DOHH2 (cell line): ENCODE measurements around the gene ZPBP.

ENCODE experiments used
- H3F3A ChIP-seq: fragments of 200-600 bp; sonication (generic), shearing (Covaris generic); 2 replicates; pipeline ENCODE4 v1.6.0; 2016; ENCODE audit warnings: antibody characterized with exemption, mild to moderate bottlenecking; ENCODE audit not compliant: control insufficient read depth, insufficient read depth
- H3K27ac ChIP-seq: fragments of 200-600 bp; sonication (generic); 2 replicates; pipeline ENCODE4 v1.5.1; 2014; ENCODE audit warnings: low read depth, mild to moderate bottlenecking, low read length, moderate library complexity
- H3K27me3 ChIP-seq: fragments of 200-600 bp; sonication (generic); 2 replicates; pipeline ENCODE4 v1.6.1; 2014; ENCODE audit warnings: mild to moderate bottlenecking, low read length, mixed read lengths; ENCODE audit not compliant: control insufficient read depth
- H3K36me3 ChIP-seq: fragments of 200-600 bp; sonication (generic); 2 replicates; pipeline ENCODE4 v1.6.1; 2014; ENCODE audit warnings: mild to moderate bottlenecking, low read length, moderate library complexity, mixed read lengths; ENCODE audit not compliant: control insufficient read depth
- H3K4me1 ChIP-seq: fragments of 200-600 bp; sonication (generic); 2 replicates; pipeline ENCODE4 v1.6.1; 2014; ENCODE audit warnings: mild to moderate bottlenecking, low read length, mixed read lengths; ENCODE audit not compliant: control insufficient read depth
- H3K4me2 ChIP-seq: fragments of 200-600 bp; sonication (generic); 2 replicates; pipeline ENCODE4 v1.6.0; 2014; ENCODE audit warnings: mild to moderate bottlenecking, low read length, moderate library complexity
- H3K4me3 ChIP-seq: fragments of 200-600 bp; sonication (generic); 2 replicates; pipeline ENCODE4 v1.5.1; 2014; ENCODE audit warnings: mild to moderate bottlenecking, low read length, mixed read lengths
- H3K79me2 ChIP-seq: fragments of 200-600 bp; sonication (generic); 2 replicates; pipeline ENCODE4 v1.6.1; 2014; ENCODE audit warnings: mild to moderate bottlenecking, low read length, mixed read lengths; ENCODE audit not compliant: control insufficient read depth
- H3K9me2 ChIP-seq: fragments of 200-600 bp; sonication (generic); replicated peaks from 2 replicates; pipeline ENCODE4 v1.6.1; 2014; ENCODE audit warnings: mild to moderate bottlenecking, low read length, mixed read lengths; ENCODE audit not compliant: control insufficient read depth
- H3K9me3 ChIP-seq: fragments of 200-600 bp; sonication (generic); 2 replicates; pipeline ENCODE4 v1.6.1; 2014; ENCODE audit warnings: antibody characterized with exemption, low read length, mixed read lengths; ENCODE audit not compliant: control insufficient read depth, insufficient read depth
- H4K20me1 ChIP-seq: fragments of 200-600 bp; sonication (generic); 2 replicates; pipeline ENCODE4 v1.6.0; 2014; ENCODE audit warnings: low read depth, mild to moderate bottlenecking, antibody characterized with exemption, low read length, moderate library complexity; ENCODE audit not compliant: control insufficient read depth, insufficient read depth
- EZH2phosphoT487 ChIP-seq: fragments of 200-600 bp; sonication (generic); IDR thresholded peaks from 2 replicates; pipeline ENCODE4 v1.6.1; 2017; ENCODE audit warnings: borderline replicate concordance, mild to moderate bottlenecking, antibody characterized with exemption, low read length, moderate library complexity, mixed read lengths
- TF ChIP-seq, protein P1 (sequence below): fragments of 200-600 bp; sonication (generic); IDR thresholded peaks from one replicate; pipeline ENCODE4 v1.5.1; 2014; ENCODE audit warnings: antibody characterized with exemption, mild to moderate bottlenecking, low read depth, low read length; ENCODE audit not compliant: poor library complexity, severe bottlenecking

The ZPBP gene, protein sequence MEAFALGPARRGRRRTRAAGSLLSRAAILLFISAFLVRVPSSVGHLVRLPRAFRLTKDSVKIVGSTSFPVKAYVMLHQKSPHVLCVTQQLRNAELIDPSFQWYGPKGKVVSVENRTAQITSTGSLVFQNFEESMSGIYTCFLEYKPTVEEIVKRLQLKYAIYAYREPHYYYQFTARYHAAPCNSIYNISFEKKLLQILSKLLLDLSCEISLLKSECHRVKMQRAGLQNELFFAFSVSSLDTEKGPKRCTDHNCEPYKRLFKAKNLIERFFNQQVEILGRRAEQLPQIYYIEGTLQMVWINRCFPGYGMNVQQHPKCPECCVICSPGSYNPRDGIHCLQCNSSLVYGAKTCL

DNA sequence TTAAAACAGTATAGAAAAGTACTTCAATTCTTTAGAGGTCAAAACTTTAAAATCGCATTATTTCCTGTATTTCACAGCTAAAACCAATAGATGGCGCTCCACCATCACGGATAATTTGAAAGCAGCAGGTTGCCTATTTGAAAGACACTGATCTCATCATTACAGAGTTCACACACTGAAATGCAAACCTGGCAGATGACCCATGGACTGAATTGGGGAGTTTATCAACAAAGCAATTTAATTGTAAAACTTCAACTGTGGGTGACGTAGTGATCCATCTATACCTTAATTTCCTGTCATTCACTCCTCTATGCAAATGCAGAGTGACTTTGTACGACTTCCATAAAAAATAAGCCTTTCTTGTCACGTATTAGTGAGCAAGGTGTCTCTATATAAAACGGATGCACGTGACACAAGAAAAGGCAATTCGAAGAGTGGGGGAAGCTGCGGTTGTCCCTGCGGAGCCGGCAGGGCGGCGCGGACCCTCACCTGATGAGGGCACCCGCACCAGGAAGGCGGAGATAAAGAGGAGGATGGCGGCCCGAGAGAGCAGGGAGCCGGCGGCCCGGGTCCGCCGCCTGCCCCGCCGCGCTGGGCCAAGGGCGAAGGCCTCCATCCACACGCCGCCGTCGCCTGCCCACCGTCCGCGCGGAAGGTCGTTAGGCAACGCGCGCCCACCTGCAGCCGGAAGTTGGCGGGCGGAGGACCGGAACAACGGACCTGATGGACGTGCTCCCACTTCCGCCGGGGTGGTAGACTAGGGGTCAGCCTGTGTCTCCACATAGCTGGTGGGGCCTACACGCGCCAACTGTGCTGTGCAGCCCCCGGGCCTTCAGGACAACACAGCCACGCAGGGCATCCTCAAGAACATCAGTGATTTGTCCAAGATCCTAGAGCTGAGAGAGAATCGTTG, at the start of gene ZPBP:
ZPBP (minus strand) TSS at position 668 of the 913 bp plus-strand sequence; CDS start at position 616, 52 bp downstream.
- Histone ChIP-seq H3K4me2 (peak within 1 kb of the TSS; percentile 76), H3K4me3 (peak within 1 kb of the TSS; percentile 64)
- TF ChIP-seq EZH2phosphoT487 = no peak
- TF ChIP-seq, protein P1, sequence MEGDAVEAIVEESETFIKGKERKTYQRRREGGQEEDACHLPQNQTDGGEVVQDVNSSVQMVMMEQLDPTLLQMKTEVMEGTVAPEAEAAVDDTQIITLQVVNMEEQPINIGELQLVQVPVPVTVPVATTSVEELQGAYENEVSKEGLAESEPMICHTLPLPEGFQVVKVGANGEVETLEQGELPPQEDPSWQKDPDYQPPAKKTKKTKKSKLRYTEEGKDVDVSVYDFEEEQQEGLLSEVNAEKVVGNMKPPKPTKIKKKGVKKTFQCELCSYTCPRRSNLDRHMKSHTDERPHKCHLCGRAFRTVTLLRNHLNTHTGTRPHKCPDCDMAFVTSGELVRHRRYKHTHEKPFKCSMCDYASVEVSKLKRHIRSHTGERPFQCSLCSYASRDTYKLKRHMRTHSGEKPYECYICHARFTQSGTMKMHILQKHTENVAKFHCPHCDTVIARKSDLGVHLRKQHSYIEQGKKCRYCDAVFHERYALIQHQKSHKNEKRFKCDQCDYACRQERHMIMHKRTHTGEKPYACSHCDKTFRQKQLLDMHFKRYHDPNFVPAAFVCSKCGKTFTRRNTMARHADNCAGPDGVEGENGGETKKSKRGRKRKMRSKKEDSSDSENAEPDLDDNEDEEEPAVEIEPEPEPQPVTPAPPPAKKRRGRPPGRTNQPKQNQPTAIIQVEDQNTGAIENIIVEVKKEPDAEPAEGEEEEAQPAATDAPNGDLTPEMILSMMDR = peak; percentile 91

DNA sequence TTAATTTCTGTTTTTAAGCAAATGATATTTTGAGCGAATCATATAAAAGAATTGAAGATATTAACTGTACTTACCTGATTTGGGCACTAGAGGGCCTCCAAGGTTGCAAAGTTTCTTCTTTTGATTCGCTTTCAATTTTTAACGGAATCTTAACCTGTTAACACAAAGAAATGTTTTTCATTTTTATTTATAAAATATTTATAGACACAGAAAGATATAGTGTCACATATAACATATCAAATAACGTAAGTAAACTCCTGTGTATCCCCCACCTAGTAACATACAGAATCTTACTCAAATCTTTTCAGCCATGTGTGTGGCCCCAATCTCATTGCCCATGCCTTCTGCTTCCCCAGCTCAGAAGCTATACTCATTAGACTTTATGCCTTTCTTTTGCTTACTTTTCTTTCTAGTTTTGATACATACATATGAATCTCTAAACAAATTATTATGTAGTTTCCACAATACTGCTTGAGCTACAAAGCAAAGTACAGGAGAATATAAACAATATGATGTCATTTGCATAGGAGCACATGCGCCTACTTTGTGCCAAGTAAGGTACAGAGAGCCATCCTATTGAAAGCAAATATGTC, 49.5 kb upstream of the ZPBP start:
- H3K4me3 ChIP-seq = 0 out of 2 replicates have a peak overlapping the region, but pooled peaks have one; percentile 4
- H3K27me3 ChIP-seq = no peaks in the 10 kb centered on the region
- peak overlapping the region; percentile 28 for H3K27ac ChIP-seq
- no peaks in the 10 kb centered on the region for H3K9me3 ChIP-seq
- peaks cover 7% of the 10 kb centered on the region for H3F3A ChIP-seq
- no peaks in the 10 kb centered on the region for H3K9me2 ChIP-seq
- peak overlapping the region; percentile 50 for H3K4me2 ChIP-seq
- H3K4me1 ChIP-seq = peaks cover 62% of the 10 kb centered on the region
- TF ChIP-seq, protein P1 = peak; percentile 65
- TF ChIP-seq EZH2phosphoT487 = no peak
- no peaks in the 10 kb centered on the region for H3K79me2 ChIP-seq
- H3K36me3 ChIP-seq = peaks cover 3% of the 10 kb centered on the region; the same call in 1 of the 2 replicates
- H4K20me1 ChIP-seq = no peaks in the 10 kb centered on the region

More for the DNA sequence above, at the start of gene ZPBP:
- Histone ChIP-seq H3K27ac (peak within 1 kb of the TSS; percentile 43), H3K9me2 (no peaks in the 10 kb centered on the region), H3K4me1 (peaks cover 30% of the 10 kb centered on the region), H3F3A (peaks cover 13% of the 10 kb centered on the region), H3K27me3 (peaks cover 2% of the 10 kb centered on the region; the same call in 1 of the 2 replicates), H3K36me3 (no peaks in the 10 kb centered on the region), H3K79me2 (no peaks in the 10 kb centered on the region), H4K20me1 (no peaks in the 10 kb centered on the region), H3K9me3 (no peaks in the 10 kb centered on the region)

DNA sequence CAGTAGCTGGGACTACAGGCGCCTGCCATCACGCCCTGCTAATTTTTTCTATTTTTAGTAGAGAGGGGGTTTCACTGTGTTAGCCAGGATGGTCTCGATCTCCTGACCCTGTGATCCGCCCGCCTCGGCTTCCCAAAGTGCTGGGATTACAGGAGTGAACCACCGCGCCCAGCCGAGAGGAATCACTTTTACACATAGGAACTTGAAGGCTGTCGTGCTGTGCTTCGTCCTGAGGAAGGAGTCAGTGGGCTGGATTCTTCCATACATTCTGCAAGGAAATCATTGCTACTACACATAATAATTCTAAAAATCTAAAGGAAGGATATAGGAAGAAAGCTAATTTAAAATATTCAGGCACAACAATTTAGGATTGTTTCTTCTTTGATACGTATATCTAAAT, 48.8 kb upstream of the ZPBP start:
- Histone ChIP-seq H3K4me2 (peak overlapping the region; percentile 50; the same call in 1 of the 2 replicates), H3K9me3 (no peaks in the 10 kb centered on the region), H3F3A (0 out of 2 replicates have a peak, but pooled peaks cover under 1% of the 10 kb centered on the region), H4K20me1 (no peaks in the 10 kb centered on the region), H3K9me2 (no peaks in the 10 kb centered on the region), H3K27me3 (no peaks in the 10 kb centered on the region), H3K4me1 (peaks cover 55% of the 10 kb centered on the region), H3K4me3 (no peak overlapping the region), H3K36me3 (peaks cover 3% of the 10 kb centered on the region; the same call in 1 of the 2 replicates), H3K79me2 (no peaks in the 10 kb centered on the region), H3K27ac (no peak overlapping the region)
- TF ChIP-seq, protein P1 = no peak
- no peak for TF ChIP-seq EZH2phosphoT487
